Testis (tissue), 2 donors: Measurements from ENCODE around the gene EAF1.

Source experiments
- POLR2A ChIP-seq: fragments of 450-650 bp; IDR thresholded peaks from one replicate; pipeline ENCODE4 v1.6.1; 2017; ENCODE audit warnings: antibody characterized with exemption, mild to moderate bottlenecking, moderate library complexity
- TF ChIP-seq, protein P1 (sequence below), 3 experiments: fragments of 450-650 bp in 2 of 3; fragments of 200-600 bp in 1 of 3; sonication (generic) in 1 of 3; IDR thresholded peaks; one replicate each; pipeline ENCODE4 v1.5.1; 2016 to 2019; ENCODE audit warnings: antibody characterized with exemption in 3 of 3, mild to moderate bottlenecking in 2 of 3, moderate library complexity in 1 of 3

- TF ChIP-seq, protein P1, sequence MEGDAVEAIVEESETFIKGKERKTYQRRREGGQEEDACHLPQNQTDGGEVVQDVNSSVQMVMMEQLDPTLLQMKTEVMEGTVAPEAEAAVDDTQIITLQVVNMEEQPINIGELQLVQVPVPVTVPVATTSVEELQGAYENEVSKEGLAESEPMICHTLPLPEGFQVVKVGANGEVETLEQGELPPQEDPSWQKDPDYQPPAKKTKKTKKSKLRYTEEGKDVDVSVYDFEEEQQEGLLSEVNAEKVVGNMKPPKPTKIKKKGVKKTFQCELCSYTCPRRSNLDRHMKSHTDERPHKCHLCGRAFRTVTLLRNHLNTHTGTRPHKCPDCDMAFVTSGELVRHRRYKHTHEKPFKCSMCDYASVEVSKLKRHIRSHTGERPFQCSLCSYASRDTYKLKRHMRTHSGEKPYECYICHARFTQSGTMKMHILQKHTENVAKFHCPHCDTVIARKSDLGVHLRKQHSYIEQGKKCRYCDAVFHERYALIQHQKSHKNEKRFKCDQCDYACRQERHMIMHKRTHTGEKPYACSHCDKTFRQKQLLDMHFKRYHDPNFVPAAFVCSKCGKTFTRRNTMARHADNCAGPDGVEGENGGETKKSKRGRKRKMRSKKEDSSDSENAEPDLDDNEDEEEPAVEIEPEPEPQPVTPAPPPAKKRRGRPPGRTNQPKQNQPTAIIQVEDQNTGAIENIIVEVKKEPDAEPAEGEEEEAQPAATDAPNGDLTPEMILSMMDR (IDR thresholded peaks at IDR 0.05), result no peak
- no peak for TF ChIP-seq POLR2A
Measured at GRCh38 chr3:15467227-15468181, 40.1 kb downstream of the EAF1 start.
